ENCODE data around the gene ETNK2. TPM values are rescaled to one million over a fixed set of nuclear protein-coding genes. Genes with fewer than 3 reads are reported as not detected.

The ETNK2 gene
- total and polyA plus RNA-seq, 2 of the 8 experiments (the other 6 are each of a cell fraction or from before 2014, with no cell fraction given), result 20.1 to 26.7 TPM

DNA sequence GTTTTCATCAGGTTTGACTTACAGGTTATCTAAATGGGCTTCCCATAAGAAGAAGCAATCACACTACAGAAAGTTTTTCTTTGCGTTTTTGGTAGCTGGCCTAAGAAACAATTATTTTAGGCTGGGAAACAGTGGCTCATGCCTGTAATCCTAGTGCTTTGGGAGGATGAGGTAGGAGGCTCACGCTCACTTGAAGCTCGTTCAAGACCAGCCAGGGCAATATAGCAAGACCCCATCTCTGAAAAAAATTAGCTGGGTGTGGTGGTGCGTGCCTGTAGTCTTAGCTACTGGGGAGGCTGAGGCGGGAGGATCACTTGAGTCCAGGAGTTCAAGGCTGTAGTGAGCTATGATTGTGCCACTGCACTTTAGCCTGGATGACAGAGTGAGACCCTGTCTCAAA lies 15.9 kb upstream of the ETNK2 start:
- H3K79me2 ChIP-seq (ENCODE audit: control insufficient read depth in 1 of 2, insufficient read depth in 2 of 2, low read length in 2 of 2), result no peaks in the 10 kb centered on the region
- H3K9ac ChIP-seq (replicated peaks in 1 of 4; ENCODE audit: extremely low read depth in 1 of 4, low read depth in 3 of 4, low read length in 3 of 4), result no peak overlapping the region
- no peak overlapping the region for H3K4me3 ChIP-seq (ENCODE audit: extremely low read depth in 1 of 4, insufficient read depth in 2 of 4, low read depth in 3 of 4, low read length in 4 of 4)
- H3K27me3 ChIP-seq (replicated peaks in 1 of 4; ENCODE audit: control insufficient read depth in 3 of 4, extremely low read depth in 1 of 4, insufficient read depth in 3 of 4, low read length in 3 of 4), result 0 out of 7 replicates have a peak, but pooled peaks cover 0 to 2% (median 0%) of the 10 kb centered on the region in 4 experiments
- no peak for DNase-seq (ENCODE audit: low read depth in 1 of 2, low spot score in 2 of 2)
- no peak overlapping the region for H2BK12ac ChIP-seq (ENCODE audit: low read depth, low read length)
- no peak overlapping the region for H3K14ac ChIP-seq (ENCODE audit: insufficient read length)
- H3K36me3 ChIP-seq (ENCODE audit: control insufficient read depth in 2 of 4, insufficient read depth in 4 of 4, low read length in 3 of 4), result no peaks in the 10 kb centered on the region; a peak in 1 of 8 replicates
- H3K4me1 ChIP-seq (replicated peaks in 1 of 4; ENCODE audit: control insufficient read depth in 3 of 4, insufficient read depth in 4 of 4, low read length in 3 of 4), result no peaks in the 10 kb centered on the region
- no peak overlapping the region for H3K18ac ChIP-seq (ENCODE audit: extremely low read depth, low read length)
- ChIA-PET POLR2A (ENCODE audit: partially characterized antibody) (no interaction called here), CTCF (ENCODE audit: partially characterized antibody) (interaction anchor here (0.6 to 18.7 kb wide), 10 partner anchors 11 to 231 kb away, joined by 3 to 360 read pairs (median 4); partner anchors contain the start of genes GOLT1A, KISS1 and PLEKHA6)
- no peak overlapping the region for H2BK120ac ChIP-seq (replicated peaks; ENCODE audit: low read depth, low read length)
- H3K23me2 ChIP-seq (ENCODE audit: low read depth, low read length), result no peaks in the 10 kb centered on the region
- no peak overlapping the region for H3K27ac ChIP-seq (ENCODE audit: low read depth, low read length)
- no peak overlapping the region for H4K91ac ChIP-seq (replicated peaks; ENCODE audit: insufficient read length, low read length)
- H2BK20ac ChIP-seq (ENCODE audit: low read length), result no peak overlapping the region
- H2BK15ac ChIP-seq (ENCODE audit: low read length), result no peak overlapping the region
- peaks cover 18 to 25% of the 10 kb centered on the region in 2 experiments for H3K9me3 ChIP-seq (ENCODE audit: insufficient read depth in 2 of 2, low read depth in 1 of 2, low read length in 1 of 2)
- no peak overlapping the region for H2AK5ac ChIP-seq (ENCODE audit: low read depth, low read length)
- no peak overlapping the region for H3K56ac ChIP-seq (replicated peaks; ENCODE audit: insufficient read length, low read depth, low read length)
- no peaks in the 10 kb centered on the region for H4K20me1 ChIP-seq (replicated peaks in 1 of 2; ENCODE audit: control insufficient read depth in 1 of 2, insufficient read depth in 2 of 2, low read length in 2 of 2)
- H4K5ac ChIP-seq (ENCODE audit: insufficient read length, low read depth, low read length), result no peak overlapping the region
- no peak overlapping the region for H4K8ac ChIP-seq (ENCODE audit: extremely low read depth, insufficient read depth, low read length)
- WGBS, 2 experiments (ENCODE audit: extremely low coverage in 1 of 2, insufficient coverage in 1 of 2, insufficient read length in 1 of 2, insufficient replicate concordance in 2 of 2, low coverage in 1 of 2, low lambda C conversion rate in 2 of 2, missing lambda C conversion rate in 1 of 2), result 84% methylated on average over 5 of the region's 5 CpGs; no CpG with 5 or more reads in 1 of the 2 experiments
- no peak for FAIRE-seq
- no peak overlapping the region for H3K23ac ChIP-seq (ENCODE audit: insufficient read length)
- no peak overlapping the region for H2AFZ ChIP-seq (ENCODE audit: low read length)
- no peak overlapping the region for H3K4ac ChIP-seq (replicated peaks; ENCODE audit: insufficient read length, low read depth, low read length)
- H3K4me2 ChIP-seq (ENCODE audit: insufficient read depth in 1 of 2, low read depth in 2 of 2, low read length in 2 of 2), result no peak overlapping the region
- H2BK5ac ChIP-seq (ENCODE audit: low read depth, low read length), result no peak overlapping the region
- no peaks in the 10 kb centered on the region for H3K79me1 ChIP-seq (ENCODE audit: low read depth, low read length)
- TF ChIP-seq, protein P1, sequence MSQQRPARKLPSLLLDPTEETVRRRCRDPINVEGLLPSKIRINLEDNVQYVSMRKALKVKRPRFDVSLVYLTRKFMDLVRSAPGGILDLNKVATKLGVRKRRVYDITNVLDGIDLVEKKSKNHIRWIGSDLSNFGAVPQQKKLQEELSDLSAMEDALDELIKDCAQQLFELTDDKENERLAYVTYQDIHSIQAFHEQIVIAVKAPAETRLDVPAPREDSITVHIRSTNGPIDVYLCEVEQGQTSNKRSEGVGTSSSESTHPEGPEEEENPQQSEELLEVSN (IDR thresholded peaks at IDR 0.05), result no peak
- TF ChIP-seq KDM4A (IDR thresholded peaks at IDR 0.05; ENCODE audit: low read depth, low read length, severe bottlenecking), result no peak
- TF ChIP-seq POLR2A (IDR thresholded peaks at IDR 0.05; ENCODE audit: control extremely low read depth in 1 of 2, low read depth in 2 of 2, low read length in 2 of 2), result no peak
- TF ChIP-seq, protein P2, sequence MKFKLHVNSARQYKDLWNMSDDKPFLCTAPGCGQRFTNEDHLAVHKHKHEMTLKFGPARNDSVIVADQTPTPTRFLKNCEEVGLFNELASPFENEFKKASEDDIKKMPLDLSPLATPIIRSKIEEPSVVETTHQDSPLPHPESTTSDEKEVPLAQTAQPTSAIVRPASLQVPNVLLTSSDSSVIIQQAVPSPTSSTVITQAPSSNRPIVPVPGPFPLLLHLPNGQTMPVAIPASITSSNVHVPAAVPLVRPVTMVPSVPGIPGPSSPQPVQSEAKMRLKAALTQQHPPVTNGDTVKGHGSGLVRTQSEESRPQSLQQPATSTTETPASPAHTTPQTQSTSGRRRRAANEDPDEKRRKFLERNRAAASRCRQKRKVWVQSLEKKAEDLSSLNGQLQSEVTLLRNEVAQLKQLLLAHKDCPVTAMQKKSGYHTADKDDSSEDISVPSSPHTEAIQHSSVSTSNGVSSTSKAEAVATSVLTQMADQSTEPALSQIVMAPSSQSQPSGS (IDR thresholded peaks at IDR 0.05; ENCODE audit: low read length), result no peak
- no peak for TF ChIP-seq SAP30 (IDR thresholded peaks at IDR 0.05; ENCODE audit: insufficient read depth, insufficient replicate concordance, low read length)
